ENCODE data around the gene PIGM. TPM values are rescaled to one million over a fixed set of nuclear protein-coding genes. Genes with fewer than 3 reads are reported as not detected.

Gene PIGM
- total RNA-seq, 1 donor from 2014 or later, result 2.1 TPM

DNA sequence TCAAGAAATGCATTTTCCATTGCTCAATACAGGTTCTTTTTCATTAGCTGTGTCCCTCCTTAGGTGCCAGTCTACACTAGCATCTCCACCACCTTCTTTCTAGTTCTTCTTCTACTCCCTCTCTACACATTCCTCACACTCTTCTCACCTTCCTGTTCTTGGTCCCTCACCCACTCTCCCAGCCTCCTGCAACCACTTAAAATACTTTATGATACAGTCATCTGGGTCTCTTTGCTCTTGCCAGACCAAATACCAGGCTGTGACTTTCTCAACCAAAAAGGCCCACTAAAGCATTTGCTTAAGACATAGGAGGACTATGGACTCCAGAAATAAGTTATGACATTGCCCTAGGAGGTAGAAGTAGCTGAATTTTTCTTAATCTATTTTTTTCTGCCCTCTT, 35.1 kb downstream of the PIGM start:
- Histone ChIP-seq H3K27me3 (ENCODE audit: control insufficient read depth, insufficient read depth, low read length) (no peaks in the 10 kb centered on the region), H3K36me3 (ENCODE audit: control insufficient read depth, insufficient read depth, low read length) (no peaks in the 10 kb centered on the region), H3K4me3 (ENCODE audit: low read depth, low read length) (no peak overlapping the region)
- DNase-seq (ENCODE audit: low read depth), result peak; percentile 90
- FAIRE-seq, result no peak
- TF ChIP-seq, protein P1, sequence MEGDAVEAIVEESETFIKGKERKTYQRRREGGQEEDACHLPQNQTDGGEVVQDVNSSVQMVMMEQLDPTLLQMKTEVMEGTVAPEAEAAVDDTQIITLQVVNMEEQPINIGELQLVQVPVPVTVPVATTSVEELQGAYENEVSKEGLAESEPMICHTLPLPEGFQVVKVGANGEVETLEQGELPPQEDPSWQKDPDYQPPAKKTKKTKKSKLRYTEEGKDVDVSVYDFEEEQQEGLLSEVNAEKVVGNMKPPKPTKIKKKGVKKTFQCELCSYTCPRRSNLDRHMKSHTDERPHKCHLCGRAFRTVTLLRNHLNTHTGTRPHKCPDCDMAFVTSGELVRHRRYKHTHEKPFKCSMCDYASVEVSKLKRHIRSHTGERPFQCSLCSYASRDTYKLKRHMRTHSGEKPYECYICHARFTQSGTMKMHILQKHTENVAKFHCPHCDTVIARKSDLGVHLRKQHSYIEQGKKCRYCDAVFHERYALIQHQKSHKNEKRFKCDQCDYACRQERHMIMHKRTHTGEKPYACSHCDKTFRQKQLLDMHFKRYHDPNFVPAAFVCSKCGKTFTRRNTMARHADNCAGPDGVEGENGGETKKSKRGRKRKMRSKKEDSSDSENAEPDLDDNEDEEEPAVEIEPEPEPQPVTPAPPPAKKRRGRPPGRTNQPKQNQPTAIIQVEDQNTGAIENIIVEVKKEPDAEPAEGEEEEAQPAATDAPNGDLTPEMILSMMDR (IDR thresholded peaks at IDR 0.05; ENCODE audit: insufficient read depth, low read length, severe bottlenecking), result no peak

- Histone ChIP-seq H3K36me3 (ENCODE audit: control insufficient read depth, insufficient read depth, low read length) (no peaks in the 10 kb centered on the region), H3K27me3 (ENCODE audit: control insufficient read depth, insufficient read depth, low read length) (no peaks in the 10 kb centered on the region), H3K4me3 (ENCODE audit: low read depth, low read length) (no peak overlapping the region)
- FAIRE-seq (no peak), DNase-seq (ENCODE audit: low read depth) (no peak)
- TF ChIP-seq, protein P1 (IDR thresholded peaks at IDR 0.05; ENCODE audit: insufficient read depth, low read length, severe bottlenecking), result no peak
These were observed 36.9 kb downstream of the PIGM start for GRCh38 chr1:159994896-159995295.

- DNase-seq (ENCODE audit: low read depth), result no peak
- H3K36me3 ChIP-seq (ENCODE audit: control insufficient read depth, insufficient read depth, low read length), result no peaks in the 10 kb centered on the region
- H3K4me3 ChIP-seq (ENCODE audit: low read depth, low read length), result no peak overlapping the region
- TF ChIP-seq, protein P1 (IDR thresholded peaks at IDR 0.05; ENCODE audit: insufficient read depth, low read length, severe bottlenecking), result no peak
- H3K27me3 ChIP-seq (ENCODE audit: control insufficient read depth, insufficient read depth, low read length), result no peaks in the 10 kb centered on the region
- no peak for FAIRE-seq
These were observed 37.9 kb downstream of the PIGM start for GRCh38 chr1:159993911-159994310.

DNA sequence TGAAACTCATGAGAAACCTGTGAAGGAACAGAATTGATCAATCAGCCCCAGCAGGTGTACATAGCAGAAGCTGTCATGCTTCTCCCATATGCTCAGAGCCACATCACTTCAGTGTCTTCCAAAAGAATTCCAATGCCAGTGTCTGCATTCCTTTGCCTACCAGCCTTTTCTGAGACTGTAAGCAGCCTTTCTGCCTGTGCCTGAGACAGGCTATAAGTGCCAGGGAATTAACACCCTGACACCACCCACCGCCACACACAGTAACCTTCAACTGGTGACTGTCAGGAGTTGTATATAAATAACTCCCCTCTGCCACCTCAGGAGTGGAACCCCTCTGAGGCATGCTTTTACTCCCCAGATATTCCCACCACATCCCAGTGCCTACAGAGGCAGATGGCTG, 39.6 kb downstream of the PIGM start:
- no peak overlapping the region for H3K4me3 ChIP-seq (ENCODE audit: low read depth, low read length)
- DNase-seq (ENCODE audit: low read depth) (no peak), FAIRE-seq (no peak)
- TF ChIP-seq, protein P1 (IDR thresholded peaks at IDR 0.05; ENCODE audit: insufficient read depth, low read length, severe bottlenecking), result no peak
- H3K36me3 ChIP-seq (ENCODE audit: control insufficient read depth, insufficient read depth, low read length), result no peaks in the 10 kb centered on the region
- no peaks in the 10 kb centered on the region for H3K27me3 ChIP-seq (ENCODE audit: control insufficient read depth, insufficient read depth, low read length)

GRCh38 chr1:159991513-159991912, 40.3 kb downstream of the PIGM start:
- FAIRE-seq (no peak), DNase-seq (ENCODE audit: low read depth) (peak; percentile 84)
- TF ChIP-seq, protein P1 (IDR thresholded peaks at IDR 0.05; ENCODE audit: insufficient read depth, low read length, severe bottlenecking), result no peak
- H3K4me3 ChIP-seq (ENCODE audit: low read depth, low read length), result no peak overlapping the region
- H3K36me3 ChIP-seq (ENCODE audit: control insufficient read depth, insufficient read depth, low read length), result no peaks in the 10 kb centered on the region
- H3K27me3 ChIP-seq (ENCODE audit: control insufficient read depth, insufficient read depth, low read length), result no peaks in the 10 kb centered on the region

DNA sequence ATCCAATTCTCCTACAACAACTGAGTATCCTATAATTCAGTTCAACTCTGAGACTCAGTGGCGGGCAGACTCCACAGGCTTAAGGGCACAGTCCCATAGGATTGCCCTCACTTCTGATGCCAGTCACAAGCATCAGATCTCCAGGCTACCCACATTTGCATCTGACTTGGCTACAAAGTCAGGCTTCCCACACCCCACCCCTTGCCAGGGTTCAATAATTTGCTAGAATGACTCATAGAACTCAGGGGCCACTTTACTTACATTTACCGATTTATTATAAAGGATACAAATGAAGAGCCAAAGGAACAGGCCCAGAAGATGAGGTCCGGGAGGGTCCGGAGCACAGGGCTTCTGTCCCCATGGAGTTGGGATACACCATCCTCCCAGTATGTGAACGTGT, 41.8 kb downstream of the PIGM start:
- H3K4me3 ChIP-seq (ENCODE audit: low read depth, low read length), result no peak overlapping the region
- TF ChIP-seq, protein P1 (IDR thresholded peaks at IDR 0.05; ENCODE audit: insufficient read depth, low read length, severe bottlenecking), result no peak
- no peak for FAIRE-seq

More for the DNA sequence above, 41.8 kb downstream of the PIGM start:
- DNase-seq (ENCODE audit: low read depth), result no peak
- no peaks in the 10 kb centered on the region for H3K27me3 ChIP-seq (ENCODE audit: control insufficient read depth, insufficient read depth, low read length)
- H3K36me3 ChIP-seq (ENCODE audit: control insufficient read depth, insufficient read depth, low read length), result no peaks in the 10 kb centered on the region
